Fibroblast of villous mesenchyme (primary cell): ENCODE data around the gene SLC34A1. TPM values are rescaled to one million over a fixed set of nuclear protein-coding genes. Genes with fewer than 3 reads are reported as not detected.

Source experiments
- DNase-seq: peaks from one replicate; pipeline ENCODE4 v3.0.0-alpha.2; 2010; ENCODE audit warnings: low read depth
- H3K4me3 ChIP-seq: 2 replicates; pipeline ENCODE4 v1.5.1; 2011; ENCODE audit warnings: low read depth, mild to moderate bottlenecking, low read length
- CTCF ChIP-seq: IDR thresholded peaks from 2 replicates; pipeline ENCODE4 v1.5.1; 2012; ENCODE audit warnings: low read depth, mild to moderate bottlenecking, low read length; ENCODE audit not compliant: insufficient read depth
- total RNA-seq: library from RNA; depleted of rRNA; stranded (reverse); fragments of >200 nt; gene quantifications from 2 replicates; pipeline ENCODE4 v1.2.3, GENCODE V29; 2012

The SLC34A1 gene
- total RNA-seq, 1 donor, result not detected

GRCh38 chr5:177363565-177363964 is 20.7 kb upstream of the SLC34A1 start:
- peak overlapping the region; percentile 57 for H3K4me3 ChIP-seq
- no peak for TF ChIP-seq CTCF

GRCh38 chr5:177364159-177364962 is 19.9 kb upstream of the SLC34A1 start:
- DNase-seq, result no peak
- no peak for TF ChIP-seq CTCF
- H3K4me3 ChIP-seq, result no peak overlapping the region

More at GRCh38 chr5:177363565-177363964, 20.7 kb upstream of the SLC34A1 start:
- no peak for DNase-seq

- TF ChIP-seq CTCF, result no peak
- H3K4me3 ChIP-seq, result no peak overlapping the region
- no peak for DNase-seq
These were observed 18.2 kb upstream of the SLC34A1 start for GRCh38 chr5:177365845-177366527.

GRCh38 chr5:177366528-177367322 is 17.5 kb upstream of the SLC34A1 start:
- peak overlapping the region; percentile 58 for H3K4me3 ChIP-seq
- DNase-seq, result peak; percentile 77
- no peak for TF ChIP-seq CTCF

GRCh38 chr5:177367323-177367848 is 16.8 kb upstream of the SLC34A1 start:
- TF ChIP-seq CTCF, result no peak
- H3K4me3 ChIP-seq, result peak overlapping the region; percentile 58
- DNase-seq, result no peak
